Adipocyte (in vitro differentiated cells): ENCODE measurements around the gene RCOR2.
A peak's percentile ranks its signal among the peaks of the same experiment; 100 is the strongest.

Source experiments
- DNase-seq: peaks from one replicate; pipeline ENCODE4 v3.0.0-alpha.2; 2015; ENCODE audit warnings: low read depth
- H3K27me3 ChIP-seq: replicated peaks from 2 replicates; pipeline ENCODE4 v1.7.0; 2013; ENCODE audit warnings: mild to moderate bottlenecking, low read length, moderate library complexity; ENCODE audit not compliant: control insufficient read depth, insufficient read depth
- H3K36me3 ChIP-seq: 2 replicates; pipeline ENCODE4 v1.7.0; 2013; ENCODE audit warnings: low read length, mild to moderate bottlenecking, moderate library complexity; ENCODE audit not compliant: control insufficient read depth, insufficient read depth, severe bottlenecking
- H3K4me1 ChIP-seq: 2 replicates; pipeline ENCODE4 v1.7.0; 2013; ENCODE audit warnings: mild to moderate bottlenecking, low read length, moderate library complexity; ENCODE audit not compliant: control insufficient read depth, insufficient read depth
- H3K4me3 ChIP-seq: 2 replicates; pipeline ENCODE4 v1.7.0; 2013; ENCODE audit warnings: mild to moderate bottlenecking, low read length, moderate library complexity
- H3K9ac ChIP-seq: 2 replicates; pipeline ENCODE4 v1.7.0; 2013; ENCODE audit warnings: mild to moderate bottlenecking, low read length, moderate library complexity
- H3K9me3 ChIP-seq: 2 replicates; pipeline ENCODE4 v1.7.0; 2013; ENCODE audit warnings: mild to moderate bottlenecking, low read length, moderate library complexity; ENCODE audit not compliant: control insufficient read depth

RCOR2 gene

GRCh38 chr11:63912678-63913077 is 4.3 kb downstream of the RCOR2 start:
- Histone ChIP-seq H3K36me3 (peaks cover 19% of the 10 kb centered on the region), H3K4me3 (no peak overlapping the region), H3K27me3 (no peaks in the 10 kb centered on the region), H3K9ac (no peak overlapping the region), H3K4me1 (peaks cover 20% of the 10 kb centered on the region), H3K9me3 (no peaks in the 10 kb centered on the region)
- DNase-seq, result no peak

GRCh38 chr11:63911876-63912275 is 5.1 kb downstream of the RCOR2 start:
- no peak for DNase-seq
- Histone ChIP-seq H3K4me3 (no peak overlapping the region), H3K4me1 (peaks cover 16% of the 10 kb centered on the region), H3K9ac (no peak overlapping the region), H3K36me3 (peaks cover 21% of the 10 kb centered on the region), H3K27me3 (no peaks in the 10 kb centered on the region), H3K9me3 (no peaks in the 10 kb centered on the region)

- no peak overlapping the region for H3K4me3 ChIP-seq
- no peaks in the 10 kb centered on the region for H3K9me3 ChIP-seq
- peaks cover 14% of the 10 kb centered on the region for H3K4me1 ChIP-seq
- peaks cover 21% of the 10 kb centered on the region for H3K36me3 ChIP-seq
- no peaks in the 10 kb centered on the region for H3K27me3 ChIP-seq
- H3K9ac ChIP-seq, result no peak overlapping the region
- no peak for DNase-seq
Measured at GRCh38 chr11:63911440-63911839, 5.5 kb downstream of the RCOR2 start.

- DNase-seq, result no peak
- H3K4me1 ChIP-seq, result peaks cover 12% of the 10 kb centered on the region
- peaks cover 25% of the 10 kb centered on the region for H3K36me3 ChIP-seq
Measured at GRCh38 chr11:63910675-63911074, 6.3 kb downstream of the RCOR2 start.

GRCh38 chr11:63909591-63910506 is 7.1 kb downstream of the RCOR2 start:
- no peak for DNase-seq
- no peaks in the 10 kb centered on the region for H3K9me3 ChIP-seq
- peaks cover 32% of the 10 kb centered on the region for H3K36me3 ChIP-seq
- peaks cover 12% of the 10 kb centered on the region for H3K4me1 ChIP-seq
- no peak overlapping the region for H3K4me3 ChIP-seq
- no peaks in the 10 kb centered on the region for H3K27me3 ChIP-seq
- H3K9ac ChIP-seq, result no peak overlapping the region

More at GRCh38 chr11:63910675-63911074, 6.3 kb downstream of the RCOR2 start:
- Histone ChIP-seq H3K4me3 (no peak overlapping the region), H3K9me3 (no peaks in the 10 kb centered on the region), H3K27me3 (no peaks in the 10 kb centered on the region), H3K9ac (no peak overlapping the region)

GRCh38 chr11:63908631-63909401 is 8.1 kb downstream of the RCOR2 start:
- H3K4me1 ChIP-seq, result peaks cover 12% of the 10 kb centered on the region
- H3K27me3 ChIP-seq, result no peaks in the 10 kb centered on the region
- H3K36me3 ChIP-seq, result peaks cover 42% of the 10 kb centered on the region
- no peak overlapping the region for H3K9ac ChIP-seq
- no peaks in the 10 kb centered on the region for H3K9me3 ChIP-seq
- DNase-seq, result no peak
- H3K4me3 ChIP-seq, result no peak overlapping the region

- Histone ChIP-seq H3K27me3 (no peaks in the 10 kb centered on the region), H3K36me3 (peaks cover 51% of the 10 kb centered on the region), H3K9ac (no peak overlapping the region), H3K4me3 (no peak overlapping the region), H3K4me1 (peaks cover 12% of the 10 kb centered on the region), H3K9me3 (no peaks in the 10 kb centered on the region)
- no peak for DNase-seq
Measured at GRCh38 chr11:63907808-63908530, 9.0 kb downstream of the RCOR2 start.

- H3K9me3 ChIP-seq, result no peaks in the 10 kb centered on the region
- H3K4me3 ChIP-seq, result no peak overlapping the region
- H3K27me3 ChIP-seq, result no peaks in the 10 kb centered on the region
- no peak overlapping the region for H3K9ac ChIP-seq
- no peak for DNase-seq
- peaks cover 12% of the 10 kb centered on the region for H3K4me1 ChIP-seq
- peaks cover 60% of the 10 kb centered on the region for H3K36me3 ChIP-seq
Measured at GRCh38 chr11:63907063-63907462, 9.9 kb downstream of the RCOR2 start.

- peaks cover 12% of the 10 kb centered on the region for H3K4me1 ChIP-seq
- peak; percentile 38 for DNase-seq
- no peaks in the 10 kb centered on the region for H3K9me3 ChIP-seq
- H3K9ac ChIP-seq, result no peak overlapping the region
- H3K4me3 ChIP-seq, result no peak overlapping the region
- H3K27me3 ChIP-seq, result no peaks in the 10 kb centered on the region
- peaks cover 65% of the 10 kb centered on the region for H3K36me3 ChIP-seq
Measured at GRCh38 chr11:63906585-63906984, 10.4 kb downstream of the RCOR2 start.

GRCh38 chr11:63906087-63906486 is 10.9 kb downstream of the RCOR2 start:
- Histone ChIP-seq H3K4me1 (peaks cover 12% of the 10 kb centered on the region), H3K36me3 (peaks cover 68% of the 10 kb centered on the region)

GRCh38 chr11:63905179-63905578 is 11.8 kb downstream of the RCOR2 start:
- Histone ChIP-seq H3K4me1 (peaks cover 12% of the 10 kb centered on the region), H3K36me3 (peaks cover 75% of the 10 kb centered on the region)

More at GRCh38 chr11:63906087-63906486, 10.9 kb downstream of the RCOR2 start:
- no peaks in the 10 kb centered on the region for H3K9me3 ChIP-seq
- H3K4me3 ChIP-seq, result no peak overlapping the region
- no peak for DNase-seq
- H3K27me3 ChIP-seq, result no peaks in the 10 kb centered on the region
- no peak overlapping the region for H3K9ac ChIP-seq

More at GRCh38 chr11:63905179-63905578, 11.8 kb downstream of the RCOR2 start:
- DNase-seq, result no peak
- H3K9me3 ChIP-seq, result no peaks in the 10 kb centered on the region
- H3K4me3 ChIP-seq, result no peak overlapping the region
- no peaks in the 10 kb centered on the region for H3K27me3 ChIP-seq
- no peak overlapping the region for H3K9ac ChIP-seq
